Testis (tissue), 3 donors: ENCODE measurements around the gene OR9G1. TPM values are rescaled to one million over a fixed set of nuclear protein-coding genes. Genes with fewer than 3 reads are reported as not detected.

Experiments used
- DNase-seq: peaks from one replicate; pipeline ENCODE4 v3.0.0-alpha.2; 2019
- H3K27ac ChIP-seq, 2 donors: fragments of 200-600 bp; sonication (generic); one replicate each; pipeline ENCODE4 v1.5.1; 2019
- H3K27me3 ChIP-seq: fragments of 200-600 bp; sonication (generic); one replicate; pipeline ENCODE4 v1.5.1; 2019
- H3K36me3 ChIP-seq: fragments of 200-600 bp; sonication (generic); one replicate; pipeline ENCODE4 v1.5.1; 2017; ENCODE audit warnings: low read depth; ENCODE audit errors: missing control alignments
- H3K4me1 ChIP-seq: fragments of 200-600 bp; sonication (generic); one replicate; pipeline ENCODE4 v1.5.1; 2019
- H3K4me3 ChIP-seq, 2 donors: fragments of 200-600 bp; sonication (generic); one replicate each; pipeline ENCODE4 v1.5.1; 2017 to 2019
- H3K9me3 ChIP-seq: fragments of 200-600 bp; sonication (generic); one replicate; pipeline ENCODE4 v1.5.1; 2017
- CTCF ChIP-seq, 3 experiments: fragments of 450-650 bp in 2 of 3; fragments of 200-600 bp in 1 of 3; sonication (generic) in 1 of 3; IDR thresholded peaks; one replicate each; pipeline ENCODE4 v1.5.1; 2016 to 2019; ENCODE audit warnings: antibody characterized with exemption in 3 of 3, mild to moderate bottlenecking in 2 of 3, moderate library complexity in 1 of 3
- POLR2A ChIP-seq: fragments of 450-650 bp; IDR thresholded peaks from one replicate; pipeline ENCODE4 v1.6.1; 2017; ENCODE audit warnings: antibody characterized with exemption, mild to moderate bottlenecking, moderate library complexity
- WGBS, 2 donors: methylation state at CpG; one replicate each; pipeline ENCODE4 v1.1.5; 2018; 5-methylcytosine and 5-hydroxymethylcytosine counted together
- intact Hi-C: fragments of 100-400 bp; cut with DNase I; formaldehyde crosslinking; loops from one replicate; pipeline ENCODE4 v1.15.1; 2023; ENCODE audit warnings: low total_unique reads
- polyA plus RNA-seq: library from polyadenylated mRNA; stranded (reverse); fragments of 350-450 nt; fragmentation: Illumina TruSeq; extraction: RNeasy Lipid Tissue Mini Kit (QIAGEN cat#74804); gene quantifications from one replicate; pipeline ENCODE4 v1.2.3, GENCODE V29; 2014; ENCODE audit warnings: low read depth, low replicate concordance; ENCODE audit not compliant: insufficient read depth
- total RNA-seq, 2 donors: library from RNA; depleted of rRNA; stranded (reverse); fragments of >200 nt; gene quantifications; one replicate each; pipeline ENCODE4 v1.2.3, GENCODE V29; 2016

Gene OR9G1
- total and polyA plus RNA-seq, 3 donors from 2014 or later = not detected

GRCh38 chr11:56705784-56706396, 7.0 kb downstream of the OR9G1 start:
- H3K27ac ChIP-seq = no peak overlapping the region
- no peak overlapping the region for H3K4me3 ChIP-seq
- no peaks in the 10 kb centered on the region for H3K9me3 ChIP-seq
- TF ChIP-seq POLR2A = no peak
- TF ChIP-seq CTCF (IDR thresholded peaks at IDR 0.05) = no peak
- no peaks in the 10 kb centered on the region for H3K4me1 ChIP-seq
- H3K36me3 ChIP-seq = no peaks in the 10 kb centered on the region
- no peaks in the 10 kb centered on the region for H3K27me3 ChIP-seq
- no peak for DNase-seq
- 54 to 63% methylated on average over 1 of the region's 1 CpG for WGBS, 2 donors
- intact Hi-C loops = no loop called here

- intact Hi-C loops = no loop called here
- no peaks in the 10 kb centered on the region for H3K9me3 ChIP-seq
- H3K4me3 ChIP-seq = no peak overlapping the region
- DNase-seq = no peak
- 66 to 78% methylated on average over 2 of the region's 2 CpGs for WGBS, 2 donors
- H3K36me3 ChIP-seq = no peaks in the 10 kb centered on the region
- no peaks in the 10 kb centered on the region for H3K4me1 ChIP-seq
- H3K27ac ChIP-seq = no peak overlapping the region
- TF ChIP-seq CTCF (IDR thresholded peaks at IDR 0.05) = no peak
- no peak for TF ChIP-seq POLR2A
- no peaks in the 10 kb centered on the region for H3K27me3 ChIP-seq
Measured at GRCh38 chr11:56706486-56706885, 7.6 kb downstream of the OR9G1 start.

GRCh38 chr11:56714206-56714605, 15.3 kb downstream of the OR9G1 start:
- WGBS, 2 donors = 60 to 70% methylated on average over 2 of the region's 2 CpGs
- TF ChIP-seq POLR2A (no peak), CTCF (IDR thresholded peaks at IDR 0.05) (no peak)
- H3K27me3 ChIP-seq = no peaks in the 10 kb centered on the region
- intact Hi-C loops = no loop called here
- DNase-seq = no peak
- H3K9me3 ChIP-seq = no peaks in the 10 kb centered on the region
- no peak overlapping the region for H3K4me3 ChIP-seq
- no peaks in the 10 kb centered on the region for H3K4me1 ChIP-seq
- H3K27ac ChIP-seq = no peak overlapping the region
- H3K36me3 ChIP-seq = no peaks in the 10 kb centered on the region

GRCh38 chr11:56716379-56716854, 17.5 kb downstream of the OR9G1 start:
- Histone ChIP-seq H3K4me1 (no peaks in the 10 kb centered on the region), H3K27ac (no peak overlapping the region), H3K36me3 (no peaks in the 10 kb centered on the region), H3K27me3 (no peaks in the 10 kb centered on the region), H3K4me3 (no peak overlapping the region), H3K9me3 (no peaks in the 10 kb centered on the region)
- intact Hi-C loops = no loop called here
- no peak for DNase-seq
- 67 to 92% methylated on average over 6 of the region's 6 CpGs for WGBS, 2 donors
- no peak for TF ChIP-seq POLR2A
- no peak for TF ChIP-seq CTCF (IDR thresholded peaks at IDR 0.05)

GRCh38 chr11:56720513-56720912, 21.6 kb downstream of the OR9G1 start:
- no peaks in the 10 kb centered on the region for H3K9me3 ChIP-seq
- no peak overlapping the region for H3K4me3 ChIP-seq
- TF ChIP-seq POLR2A (no peak), CTCF (IDR thresholded peaks at IDR 0.05) (no peak)
- no peaks in the 10 kb centered on the region for H3K27me3 ChIP-seq
- H3K27ac ChIP-seq = no peak overlapping the region
- WGBS, 2 donors = 76 to 77% methylated on average over 4 of the region's 4 CpGs
- intact Hi-C loops = no loop called here
- H3K36me3 ChIP-seq = no peaks in the 10 kb centered on the region
- no peak for DNase-seq
- no peaks in the 10 kb centered on the region for H3K4me1 ChIP-seq
